Smooth muscle cell (in vitro differentiated cells): ENCODE results near the gene RALBP1. TPM values are rescaled to one million over a fixed set of nuclear protein-coding genes. Genes with fewer than 3 reads are reported as not detected.

ENCODE experiments used
- DNase-seq: peaks from one replicate; lab custom pipeline; 2025; ENCODE audit not compliant: unreplicated experiment; lab: John Stamatoyannopoulos, UW
- H2AFZ ChIP-seq: fragments of 200-600 bp; sonication (generic); 2 replicates; pipeline ENCODE4 v1.6.0; 2016; ENCODE audit warnings: antibody characterized with exemption, low read depth, mild to moderate bottlenecking
- H3F3A ChIP-seq: fragments of 200-600 bp; sonication (generic); 2 replicates; pipeline ENCODE4 v1.6.0; 2017; ENCODE audit warnings: antibody characterized with exemption, low read depth
- H3K27ac ChIP-seq: fragments of 200-600 bp; sonication (generic); 2 replicates; pipeline ENCODE4 v1.5.1; 2016; ENCODE audit warnings: low read depth, mild to moderate bottlenecking
- H3K27me3 ChIP-seq: fragments of 200-600 bp; sonication (generic); 2 replicates; pipeline ENCODE4 v1.6.1; 2016; ENCODE audit warnings: low read depth, mild to moderate bottlenecking
- H3K36me3 ChIP-seq: fragments of 200-600 bp; sonication (generic); 2 replicates; pipeline ENCODE4 v1.5.1; 2016; ENCODE audit warnings: low read depth
- H3K4me1 ChIP-seq: fragments of 200-600 bp; sonication (generic); 2 replicates; pipeline ENCODE4 v1.5.1; 2016; ENCODE audit warnings: low read depth
- H3K4me2 ChIP-seq: fragments of 200-600 bp; sonication (generic); 2 replicates; pipeline ENCODE4 v1.6.0; 2016; ENCODE audit warnings: mild to moderate bottlenecking
- H3K4me3 ChIP-seq: fragments of 200-600 bp; sonication (generic); 2 replicates; pipeline ENCODE4 v1.5.1; 2016; ENCODE audit warnings: mild to moderate bottlenecking
- H3K79me2 ChIP-seq: fragments of 200-600 bp; sonication (generic); 2 replicates; pipeline ENCODE4 v1.6.0; 2016; ENCODE audit warnings: low read depth, mild to moderate bottlenecking
- H3K9ac ChIP-seq: fragments of 200-600 bp; sonication (generic); 2 replicates; pipeline ENCODE4 v1.6.0; 2016; ENCODE audit warnings: low read depth
- H3K9me3 ChIP-seq: fragments of 200-600 bp; sonication (generic); replicated peaks from 2 replicates; pipeline ENCODE4 v1.5.1; 2016; ENCODE audit warnings: low read depth
- H4K20me1 ChIP-seq: fragments of 200-600 bp; sonication (generic); 2 replicates; pipeline ENCODE4 v1.6.0; 2016; ENCODE audit warnings: low read depth
- CTCF ChIP-seq: fragments of 200-600 bp; sonication (generic); IDR thresholded peaks from 2 replicates; pipeline ENCODE4 v1.5.1; 2017; ENCODE audit warnings: borderline replicate concordance, mild to moderate bottlenecking, antibody characterized with exemption; ENCODE audit not compliant: insufficient read depth, poor library complexity, severe bottlenecking
- WGBS: methylation state at CpG from one replicate; pipeline ENCODE4 v1.1.7; 2016; ENCODE audit warnings: low lambda C conversion rate; 5-methylcytosine and 5-hydroxymethylcytosine counted together
- polyA plus RNA-seq: library from polyadenylated mRNA; unstranded; fragments of >200 nt; fragmentation: Nextera tagmentation; extraction: Ambion mirVana; gene quantifications from 2 replicates; pipeline ENCODE4 v1.2.1, GENCODE V29; 2016
- total RNA-seq: library from RNA; depleted of rRNA; stranded (reverse); fragments of >200 nt; gene quantifications from 2 replicates; pipeline ENCODE4 v1.2.3, GENCODE V29; 2014

RALBP1 gene
- total and polyA plus RNA-seq, 2 experiments from 2014 or later, result 33.3 to 33.6 TPM

DNA sequence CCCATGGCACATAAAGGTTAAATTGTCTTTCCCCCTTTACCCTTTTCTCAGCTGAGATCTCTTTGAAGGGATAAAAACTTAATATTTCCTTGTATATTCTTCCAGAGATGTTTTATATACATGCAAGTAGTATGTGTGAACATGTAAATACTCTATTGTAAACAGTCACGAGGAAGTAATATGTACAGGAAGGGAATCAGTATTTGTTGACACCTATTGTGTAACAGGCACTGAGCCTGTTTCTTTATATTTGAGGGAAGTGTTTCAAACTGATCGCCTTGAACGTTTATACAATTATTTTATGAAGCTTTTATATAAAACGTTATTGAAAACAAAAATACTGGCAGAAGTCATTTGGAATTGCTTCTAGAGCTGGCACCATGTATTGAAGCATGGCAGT lies 13.2 kb downstream of the RALBP1 start:
- Histone ChIP-seq H4K20me1 (peaks cover under 1% of the 10 kb centered on the region), H3K4me3 (no peak overlapping the region), H3K4me2 (no peak overlapping the region), H3F3A (no peaks in the 10 kb centered on the region), H3K27ac (peak overlapping the region; percentile 89), H2AFZ (no peak overlapping the region), H3K4me1 (no peaks in the 10 kb centered on the region), H3K27me3 (no peaks in the 10 kb centered on the region), H3K36me3 (no peaks in the 10 kb centered on the region), H3K9ac (no peak overlapping the region), H3K9me3 (no peaks in the 10 kb centered on the region), H3K79me2 (peaks cover 99% of the 10 kb centered on the region)
- TF ChIP-seq CTCF, result no peak
- DNase-seq, result no peak
- WGBS, result 85% methylated on average over 4 of the region's 4 CpGs

GRCh38 chr18:9494778-9495331 lies 19.5 kb downstream of the RALBP1 start:
- no peak for TF ChIP-seq CTCF
- H3K9ac ChIP-seq, result peak overlapping the region; percentile 6
- H3K79me2 ChIP-seq, result peaks cover 83% of the 10 kb centered on the region
- 63% methylated on average over 9 of the region's 9 CpGs for WGBS
- H3K36me3 ChIP-seq, result no peaks in the 10 kb centered on the region
- H2AFZ ChIP-seq, result no peak overlapping the region
- H4K20me1 ChIP-seq, result peaks cover 15% of the 10 kb centered on the region
- no peaks in the 10 kb centered on the region for H3K27me3 ChIP-seq
- peak overlapping the region; percentile 62 for H3K4me2 ChIP-seq
- peak overlapping the region; percentile 76 for H3K27ac ChIP-seq
- no peaks in the 10 kb centered on the region for H3K4me1 ChIP-seq
- H3F3A ChIP-seq, result no peaks in the 10 kb centered on the region
- H3K9me3 ChIP-seq, result no peaks in the 10 kb centered on the region
- DNase-seq, result no peak
- H3K4me3 ChIP-seq, result no peak overlapping the region

- no peak overlapping the region for H3K9ac ChIP-seq
- H3K36me3 ChIP-seq, result no peaks in the 10 kb centered on the region
- no peak overlapping the region for H2AFZ ChIP-seq
- no peaks in the 10 kb centered on the region for H3K9me3 ChIP-seq
- peak overlapping the region; percentile 76 for H3K27ac ChIP-seq
- no peaks in the 10 kb centered on the region for H3K4me1 ChIP-seq
- DNase-seq, result no peak
- TF ChIP-seq CTCF, result no peak
- H3K79me2 ChIP-seq, result peaks cover 83% of the 10 kb centered on the region
- no peak overlapping the region for H3K4me3 ChIP-seq
- no peaks in the 10 kb centered on the region for H3K27me3 ChIP-seq
- 56% methylated on average over 1 of the region's 1 CpG for WGBS
- H3F3A ChIP-seq, result no peaks in the 10 kb centered on the region
- peaks cover 15% of the 10 kb centered on the region for H4K20me1 ChIP-seq
- H3K4me2 ChIP-seq, result no peak overlapping the region
Measured at GRCh38 chr18:9495465-9495864, 20.2 kb downstream of the RALBP1 start.
